Neural cell (in vitro differentiated cells): ENCODE results near the gene CAPN15. TPM values are rescaled to one million over a fixed set of nuclear protein-coding genes. Genes with fewer than 3 reads are reported as not detected.

Experiments
- H2AFZ ChIP-seq: fragments of 200-600, 300-800 bp; sonication (generic), shearing (Covaris generic); 2 replicates; pipeline ENCODE4 v1.6.0; 2014; ENCODE audit warnings: low read depth, mild to moderate bottlenecking, antibody characterized with exemption, low read length, moderate library complexity
- H3F3A ChIP-seq: fragments of 200-600 bp; shearing (Covaris generic); 2 replicates; pipeline ENCODE4 v1.6.1; 2016; ENCODE audit warnings: mild to moderate bottlenecking, moderate library complexity, mixed read lengths, antibody characterized with exemption, low read length; ENCODE audit not compliant: insufficient read depth, poor library complexity, severe bottlenecking
- H3K27ac ChIP-seq: fragments of 200-600, 300-800 bp; sonication (generic), shearing (Covaris generic); 2 replicates; pipeline ENCODE4 v1.5.1; 2014; ENCODE audit warnings: mild to moderate bottlenecking, low read length, moderate library complexity
- H3K27me3 ChIP-seq: fragments of 300-800, 200-600 bp; sonication (generic), shearing (Covaris generic); 2 replicates; pipeline ENCODE4 v1.6.0; 2014; ENCODE audit warnings: mild to moderate bottlenecking, low read depth, low read length, moderate library complexity; ENCODE audit not compliant: insufficient read depth
- H3K36me3 ChIP-seq: fragments of 300-800, 200-600 bp; sonication (generic), shearing (Covaris generic); 2 replicates; pipeline ENCODE4 v1.5.1; 2014; ENCODE audit warnings: mild to moderate bottlenecking, antibody characterized with exemption, low read length, moderate library complexity; ENCODE audit not compliant: insufficient read depth
- H3K4me2 ChIP-seq: fragments of 300-800, 200-600 bp; sonication (generic), shearing (Covaris generic); 2 replicates; pipeline ENCODE4 v1.6.0; 2014; ENCODE audit warnings: mild to moderate bottlenecking, low read length
- H3K4me3 ChIP-seq: fragments of 300-800, 200-600 bp; sonication (generic), shearing (Covaris generic); 2 replicates; pipeline ENCODE4 v1.5.1; 2014; ENCODE audit warnings: mild to moderate bottlenecking, low read length, moderate library complexity
- H3K79me2 ChIP-seq: fragments of 200-600 bp; shearing (Covaris generic); replicated peaks from 2 replicates; pipeline ENCODE4 v1.6.0; 2014; ENCODE audit warnings: mild to moderate bottlenecking, low read length, moderate library complexity; ENCODE audit not compliant: insufficient read depth
- H3K9ac ChIP-seq: fragments of 300-800, 200-600 bp; sonication (generic), shearing (Covaris generic); 2 replicates; pipeline ENCODE4 v1.6.1; 2016; ENCODE audit warnings: mild to moderate bottlenecking, low read length, mixed read lengths
- H3K9me2 ChIP-seq: fragments of 200-600 bp; shearing (Covaris generic); 2 replicates; pipeline ENCODE4 v1.6.1; 2016; ENCODE audit warnings: mild to moderate bottlenecking, low read length, mixed read lengths; ENCODE audit not compliant: insufficient read depth
- H3K9me3 ChIP-seq: fragments of 200-600, 300-800 bp; sonication (generic), shearing (Covaris generic); 2 replicates; pipeline ENCODE4 v1.6.1; 2016; ENCODE audit warnings: mild to moderate bottlenecking, mixed run types, low read length, moderate library complexity, mixed read lengths
- H4K20me1 ChIP-seq: fragments of 200-600 bp; shearing (Covaris generic); 2 replicates; pipeline ENCODE4 v1.6.1; 2016; ENCODE audit warnings: mild to moderate bottlenecking, mixed run types; ENCODE audit not compliant: insufficient read depth
- CTCF ChIP-seq: fragments of 450-650 bp; IDR thresholded peaks from 2 replicates; pipeline ENCODE4 v1.5.1; 2014; ENCODE audit warnings: antibody characterized with exemption, mild to moderate bottlenecking, moderate library complexity; ENCODE audit not compliant: poor library complexity, severe bottlenecking
- EP300 ChIP-seq: fragments of 450-650 bp; conservative IDR thresholded peaks from 2 replicates; pipeline ENCODE4 v1.6.1; 2014; ENCODE audit warnings: antibody characterized with exemption, mild to moderate bottlenecking, moderate library complexity; ENCODE audit not compliant: poor library complexity, severe bottlenecking
- EZH2 ChIP-seq: fragments of 200-600, 300-800 bp; shearing (Covaris generic), sonication (generic); IDR thresholded peaks from 2 replicates; pipeline ENCODE4 v1.6.1; 2014; ENCODE audit warnings: antibody characterized with exemption, low read length, borderline replicate concordance, mild to moderate bottlenecking; ENCODE audit not compliant: insufficient read depth, poor library complexity, severe bottlenecking
- MXI1 ChIP-seq: fragments of 450-650 bp; conservative IDR thresholded peaks from 2 replicates; pipeline ENCODE4 v1.6.1; 2014; ENCODE audit warnings: antibody characterized with exemption, mild to moderate bottlenecking; ENCODE audit not compliant: poor library complexity, severe bottlenecking
- POLR2AphosphoS5 ChIP-seq: IDR thresholded peaks from 2 replicates; pipeline ENCODE4 v1.6.1; 2012
- RAD21 ChIP-seq: fragments of 450-650 bp; conservative IDR thresholded peaks from 2 replicates; pipeline ENCODE4 v1.6.1; 2014; ENCODE audit warnings: antibody characterized with exemption, mild to moderate bottlenecking, moderate library complexity
- REST ChIP-seq: IDR thresholded peaks from 2 replicates; pipeline ENCODE4 v1.6.1; 2012; ENCODE audit warnings: borderline replicate concordance
- SMC3 ChIP-seq: fragments of 450-650 bp; conservative IDR thresholded peaks from 2 replicates; pipeline ENCODE4 v1.6.1; 2014; ENCODE audit warnings: antibody characterized with exemption, mild to moderate bottlenecking, moderate library complexity; ENCODE audit not compliant: poor library complexity
- TAF1 ChIP-seq: IDR thresholded peaks from 2 replicates; pipeline ENCODE4 v1.6.1; 2012; ENCODE audit warnings: low read depth
- polyA plus RNA-seq: library from polyadenylated mRNA; depleted of rRNA; stranded (reverse); fragments of >200 nt; gene quantifications from 2 replicates; pipeline ENCODE4 v1.2.3, GENCODE V29; 2014

CAPN15 gene
- polyA plus RNA-seq, 1 donor from 2014 or later: 11.5 TPM

- no peaks in the 10 kb centered on the region for H3F3A ChIP-seq
- no peaks in the 10 kb centered on the region for H3K27me3 ChIP-seq
- H3K4me3 ChIP-seq: no peak overlapping the region
- no peaks in the 10 kb centered on the region for H3K9me2 ChIP-seq
- no peak overlapping the region for H3K4me2 ChIP-seq
- no peak overlapping the region for H3K27ac ChIP-seq
- H4K20me1 ChIP-seq: no peaks in the 10 kb centered on the region
- H3K36me3 ChIP-seq: no peaks in the 10 kb centered on the region
- H2AFZ ChIP-seq: no peak overlapping the region
- H3K9ac ChIP-seq: no peak overlapping the region
- TF ChIP-seq SMC3: no peak
- no peak for TF ChIP-seq EZH2
- no peak for TF ChIP-seq EP300
- TF ChIP-seq MXI1: no peak
- TF ChIP-seq TAF1: no peak
- no peak for TF ChIP-seq POLR2AphosphoS5
- TF ChIP-seq REST: no peak
- no peak for TF ChIP-seq RAD21
- TF ChIP-seq CTCF: no peak
- H3K9me3 ChIP-seq: no peaks in the 10 kb centered on the region
- peaks cover 15% of the 10 kb centered on the region for H3K79me2 ChIP-seq
Observed at GRCh38 chr16:572865-573650, 45.5 kb downstream of the CAPN15 start.

- H3F3A ChIP-seq: no peaks in the 10 kb centered on the region
- H2AFZ ChIP-seq: no peak overlapping the region
- TF ChIP-seq POLR2AphosphoS5 (no peak), RAD21 (no peak), MXI1 (no peak), EZH2 (no peak), EP300 (no peak), SMC3 (no peak), REST (no peak), CTCF (no peak), TAF1 (no peak)
- no peaks in the 10 kb centered on the region for H3K36me3 ChIP-seq
- H4K20me1 ChIP-seq: no peaks in the 10 kb centered on the region
- no peak overlapping the region for H3K4me2 ChIP-seq
- H3K9me2 ChIP-seq: no peaks in the 10 kb centered on the region
- no peak overlapping the region for H3K9ac ChIP-seq
- no peaks in the 10 kb centered on the region for H3K9me3 ChIP-seq
- H3K27me3 ChIP-seq: no peaks in the 10 kb centered on the region
- no peak overlapping the region for H3K4me3 ChIP-seq
- no peak overlapping the region for H3K27ac ChIP-seq
- H3K79me2 ChIP-seq: peaks cover 12% of the 10 kb centered on the region
Observed at GRCh38 chr16:574021-574760, 46.7 kb downstream of the CAPN15 start.
